Measurements from ENCODE around the gene RSF1.

Gene RSF1

GRCh38 chr11:77758331-77758730 lies 62.2 kb downstream of the RSF1 start:
- TF ChIP-seq CTCF (IDR thresholded peaks at IDR 0.05; ENCODE audit: borderline replicate concordance, control extremely low read depth, extremely low read depth, insufficient read depth, missing control alignments): no peak
- DNase-seq (ENCODE audit: low spot score): no peak
- in situ Hi-C loops (cut with MboI; ENCODE audit: low sequenced_read_pairs, unreplicated experiment): no loop called here

- in situ Hi-C loops (cut with MboI; ENCODE audit: low sequenced_read_pairs, unreplicated experiment): no loop called here
- TF ChIP-seq CTCF (IDR thresholded peaks at IDR 0.05; ENCODE audit: borderline replicate concordance, control extremely low read depth, extremely low read depth, insufficient read depth, missing control alignments): no peak
- no peak for DNase-seq (ENCODE audit: low spot score)
These were observed 67.3 kb downstream of the RSF1 start for GRCh38 chr11:77753230-77753629.

- no peak for TF ChIP-seq CTCF (IDR thresholded peaks at IDR 0.05; ENCODE audit: borderline replicate concordance, control extremely low read depth, extremely low read depth, insufficient read depth, missing control alignments)
- in situ Hi-C loops (cut with MboI; ENCODE audit: low sequenced_read_pairs, unreplicated experiment): no loop called here
- no peak for DNase-seq (ENCODE audit: low spot score)
These were observed 68.0 kb downstream of the RSF1 start for GRCh38 chr11:77752516-77752915.

- in situ Hi-C loops (cut with MboI; ENCODE audit: low sequenced_read_pairs, unreplicated experiment): no loop called here
- TF ChIP-seq CTCF (IDR thresholded peaks at IDR 0.05; ENCODE audit: borderline replicate concordance, control extremely low read depth, extremely low read depth, insufficient read depth, missing control alignments): no peak
- no peak for DNase-seq (ENCODE audit: low spot score)
These were observed 69.9 kb downstream of the RSF1 start for GRCh38 chr11:77750394-77751156.

- in situ Hi-C loops (cut with MboI; ENCODE audit: low sequenced_read_pairs, unreplicated experiment): no loop called here
- no peak for DNase-seq (ENCODE audit: low spot score)
- TF ChIP-seq CTCF (IDR thresholded peaks at IDR 0.05; ENCODE audit: borderline replicate concordance, control extremely low read depth, extremely low read depth, insufficient read depth, missing control alignments): no peak
These were observed 71.3 kb downstream of the RSF1 start for GRCh38 chr11:77749232-77749631.

DNA sequence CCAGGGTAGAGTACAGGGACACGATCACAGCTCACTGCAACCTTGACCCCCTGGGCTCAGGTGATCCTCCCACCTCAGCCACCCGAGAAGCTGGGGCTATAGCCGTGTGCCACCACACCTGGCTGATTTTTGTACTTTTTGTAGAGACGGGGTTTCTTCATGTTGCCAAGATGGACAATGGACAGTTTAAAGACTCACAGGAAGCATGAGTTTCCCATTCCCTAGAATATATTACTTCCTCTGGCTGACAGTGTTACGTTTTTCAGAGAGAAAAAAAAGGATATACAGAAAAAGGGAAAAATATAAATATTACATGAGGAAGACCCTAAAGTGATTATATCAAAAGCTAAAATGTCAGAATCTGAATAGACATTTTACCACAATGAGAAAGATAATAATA lies 72.3 kb downstream of the RSF1 start:
- no peak for TF ChIP-seq CTCF (IDR thresholded peaks at IDR 0.05; ENCODE audit: borderline replicate concordance, control extremely low read depth, extremely low read depth, insufficient read depth, missing control alignments)
- in situ Hi-C loops (cut with MboI; ENCODE audit: low sequenced_read_pairs, unreplicated experiment): no loop called here
- no peak for DNase-seq (ENCODE audit: low spot score)

Data from GM13976 (cell line).